Adipocyte (in vitro differentiated cells): ENCODE results near the gene FBXL14.

Experiments
- DNase-seq: peaks from one replicate; pipeline ENCODE4 v3.0.0-alpha.2; 2015; ENCODE audit warnings: low read depth
- H3K27me3 ChIP-seq: replicated peaks from 2 replicates; pipeline ENCODE4 v1.7.0; 2013; ENCODE audit warnings: mild to moderate bottlenecking, low read length, moderate library complexity; ENCODE audit not compliant: control insufficient read depth, insufficient read depth
- H3K36me3 ChIP-seq: 2 replicates; pipeline ENCODE4 v1.7.0; 2013; ENCODE audit warnings: low read length, mild to moderate bottlenecking, moderate library complexity; ENCODE audit not compliant: control insufficient read depth, insufficient read depth, severe bottlenecking
- H3K4me1 ChIP-seq: 2 replicates; pipeline ENCODE4 v1.7.0; 2013; ENCODE audit warnings: mild to moderate bottlenecking, low read length, moderate library complexity; ENCODE audit not compliant: control insufficient read depth, insufficient read depth
- H3K4me3 ChIP-seq: 2 replicates; pipeline ENCODE4 v1.7.0; 2013; ENCODE audit warnings: mild to moderate bottlenecking, low read length, moderate library complexity
- H3K9ac ChIP-seq: 2 replicates; pipeline ENCODE4 v1.7.0; 2013; ENCODE audit warnings: mild to moderate bottlenecking, low read length, moderate library complexity
- H3K9me3 ChIP-seq: 2 replicates; pipeline ENCODE4 v1.7.0; 2013; ENCODE audit warnings: mild to moderate bottlenecking, low read length, moderate library complexity; ENCODE audit not compliant: control insufficient read depth

The FBXL14 gene

GRCh38 chr12:1529862-1530591, 64.4 kb downstream of the FBXL14 start:
- H3K4me1 ChIP-seq = peaks cover 28% of the 10 kb centered on the region
- no peaks in the 10 kb centered on the region for H3K9me3 ChIP-seq
- peak; percentile 72 for DNase-seq
- no peaks in the 10 kb centered on the region for H3K27me3 ChIP-seq
- peak overlapping the region; percentile 74 for H3K9ac ChIP-seq
- H3K4me3 ChIP-seq = peak overlapping the region; percentile 79
- no peaks in the 10 kb centered on the region for H3K36me3 ChIP-seq

DNA sequence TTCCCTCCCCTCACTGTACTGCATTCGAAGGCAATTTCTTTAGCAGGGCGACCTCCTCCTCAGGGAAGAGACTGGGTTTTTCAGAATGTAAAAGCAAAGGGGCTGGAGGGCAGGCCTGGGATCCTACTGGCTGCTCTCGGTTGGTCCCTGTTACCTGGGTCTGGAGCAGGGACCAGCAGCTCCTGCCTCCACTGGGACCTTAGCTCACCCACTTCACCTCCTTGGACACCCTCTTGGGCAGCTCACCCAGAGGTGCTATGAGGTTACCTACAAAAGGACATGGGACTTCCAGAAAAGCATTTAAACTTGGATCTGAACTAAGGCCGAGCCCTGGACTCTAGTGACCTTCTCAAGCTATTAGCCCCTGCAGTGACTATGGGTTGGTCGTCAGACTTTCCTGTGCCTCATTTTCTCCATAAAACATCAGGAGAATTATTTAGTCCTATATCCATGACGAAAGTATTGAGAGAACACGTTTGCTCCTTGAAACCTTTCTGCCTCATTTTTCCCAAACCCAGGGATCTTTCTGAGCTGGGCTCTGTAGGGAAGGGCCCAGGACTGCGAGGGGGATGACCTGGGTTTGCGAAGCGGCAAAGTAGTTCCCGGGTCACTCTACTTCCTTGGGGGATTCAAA, 65.0 kb downstream of the FBXL14 start:
- H3K4me1 ChIP-seq = peaks cover 28% of the 10 kb centered on the region
- H3K4me3 ChIP-seq = peak overlapping the region; percentile 79
- no peaks in the 10 kb centered on the region for H3K9me3 ChIP-seq
- no peaks in the 10 kb centered on the region for H3K36me3 ChIP-seq
- peak overlapping the region; percentile 74 for H3K9ac ChIP-seq
- no peak for DNase-seq
- H3K27me3 ChIP-seq = no peaks in the 10 kb centered on the region

- peaks cover 24% of the 10 kb centered on the region for H3K4me1 ChIP-seq
- H3K36me3 ChIP-seq = no peaks in the 10 kb centered on the region
- no peak overlapping the region for H3K4me3 ChIP-seq
- H3K9ac ChIP-seq = no peak overlapping the region
- no peaks in the 10 kb centered on the region for H3K27me3 ChIP-seq
- no peak for DNase-seq
- no peaks in the 10 kb centered on the region for H3K9me3 ChIP-seq
Observed at GRCh38 chr12:1528791-1529190, 65.6 kb downstream of the FBXL14 start.

DNA sequence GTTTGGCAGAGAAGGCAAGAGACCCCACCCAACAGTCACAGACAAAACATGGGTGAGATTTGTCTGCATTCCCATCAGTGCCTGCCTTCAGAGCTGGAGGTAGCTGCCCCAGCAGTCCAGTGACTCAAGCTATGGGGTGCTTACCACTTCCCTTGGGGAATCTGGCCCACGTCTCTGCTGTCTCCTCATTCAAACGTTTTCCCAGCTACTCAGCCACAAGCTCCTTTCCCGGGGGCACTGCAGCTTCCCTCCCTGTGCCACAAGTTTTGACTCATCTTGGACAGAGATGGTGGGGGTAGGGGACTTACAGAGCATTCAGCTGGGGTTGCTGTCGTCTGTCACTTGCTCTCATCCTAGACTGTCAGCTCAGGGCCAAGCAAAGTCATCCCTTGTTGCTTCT, 66.6 kb downstream of the FBXL14 start:
- no peaks in the 10 kb centered on the region for H3K9me3 ChIP-seq
- no peak overlapping the region for H3K9ac ChIP-seq
- H3K4me1 ChIP-seq = peaks cover 14% of the 10 kb centered on the region
- DNase-seq = peak; percentile 69
- no peaks in the 10 kb centered on the region for H3K36me3 ChIP-seq
- no peak overlapping the region for H3K4me3 ChIP-seq
- no peaks in the 10 kb centered on the region for H3K27me3 ChIP-seq

GRCh38 chr12:1525858-1526257, 68.5 kb downstream of the FBXL14 start:
- Histone ChIP-seq H3K9me3 (no peaks in the 10 kb centered on the region), H3K4me1 (peaks cover 9% of the 10 kb centered on the region), H3K27me3 (no peaks in the 10 kb centered on the region), H3K36me3 (no peaks in the 10 kb centered on the region), H3K4me3 (no peak overlapping the region), H3K9ac (no peak overlapping the region)
- no peak for DNase-seq

DNA sequence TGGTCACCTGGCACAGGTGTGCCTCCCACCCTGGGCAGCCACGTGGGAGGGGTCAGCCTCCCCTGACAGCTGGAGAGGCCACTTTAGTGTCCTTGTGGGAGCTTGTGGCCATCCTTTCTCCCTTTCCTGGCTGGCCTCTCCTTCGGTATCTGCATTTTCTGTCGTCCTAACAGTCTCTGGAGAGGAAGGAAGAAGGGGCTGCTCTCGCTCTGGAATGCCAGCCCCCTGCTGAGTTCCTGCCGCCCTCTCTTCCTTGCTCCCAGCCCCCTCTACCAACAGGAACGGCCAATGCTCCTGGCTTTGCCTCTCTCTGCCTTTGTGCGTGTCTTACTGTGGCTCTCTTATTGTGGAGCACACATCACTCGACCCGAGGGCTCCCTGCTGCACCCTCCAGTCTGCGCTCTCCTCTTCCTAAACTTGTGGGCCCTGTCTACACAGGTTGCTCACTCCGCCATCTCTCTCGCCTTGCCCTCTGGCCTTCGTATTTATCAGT, 70.8 kb downstream of the FBXL14 start:
- Histone ChIP-seq H3K9me3 (no peaks in the 10 kb centered on the region), H3K4me3 (no peak overlapping the region), H3K27me3 (no peaks in the 10 kb centered on the region), H3K4me1 (peaks cover 22% of the 10 kb centered on the region), H3K9ac (no peak overlapping the region), H3K36me3 (no peaks in the 10 kb centered on the region)
- no peak for DNase-seq

DNA sequence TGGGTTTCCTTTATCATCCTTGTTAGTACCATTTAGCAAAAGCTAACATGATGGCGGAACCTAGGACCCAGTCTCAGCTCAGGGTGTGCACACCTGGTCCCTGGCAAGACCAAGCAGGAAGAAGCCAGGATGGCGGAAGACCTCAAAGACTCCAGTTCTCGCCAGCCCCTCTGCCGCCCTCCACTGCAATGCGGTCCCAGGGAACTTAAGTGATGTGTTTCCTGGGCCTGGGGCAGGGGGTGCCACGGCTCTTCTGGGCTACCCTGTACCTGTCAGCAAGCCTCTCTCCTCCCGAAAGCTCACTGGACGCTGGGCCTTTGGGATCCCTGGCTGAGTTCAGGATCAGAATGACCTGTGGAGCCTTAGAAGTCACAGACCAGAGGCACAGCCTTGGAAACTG, 71.3 kb downstream of the FBXL14 start:
- no peak for DNase-seq
- H3K4me3 ChIP-seq = no peak overlapping the region

DNA sequence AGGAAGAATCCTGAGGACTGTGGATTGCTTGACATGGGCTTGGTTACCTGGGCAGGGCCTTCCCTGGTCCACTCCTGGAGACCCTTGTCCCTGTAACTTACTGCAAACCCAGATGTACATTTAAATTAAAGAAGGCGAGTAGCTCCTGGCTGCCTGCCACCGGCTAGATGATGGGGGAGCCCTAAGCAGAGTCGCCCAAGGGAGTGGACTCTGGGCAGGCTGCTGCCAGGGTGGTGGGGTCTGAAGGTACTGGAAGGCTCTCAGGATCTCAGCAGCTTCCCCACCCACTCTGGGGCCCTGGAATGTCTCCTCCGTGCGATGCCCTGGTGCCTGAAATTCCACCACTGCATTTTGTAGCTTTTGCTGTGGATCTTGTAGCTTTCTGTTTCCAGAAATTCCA, 74.7 kb downstream of the FBXL14 start:
- Histone ChIP-seq H3K4me1 (peaks cover 21% of the 10 kb centered on the region), H3K4me3 (no peak overlapping the region), H3K27me3 (no peaks in the 10 kb centered on the region), H3K36me3 (no peaks in the 10 kb centered on the region), H3K9me3 (peaks cover 3% of the 10 kb centered on the region), H3K9ac (no peak overlapping the region)
- peak; percentile 47 for DNase-seq

More for the DNA sequence above, 71.3 kb downstream of the FBXL14 start:
- Histone ChIP-seq H3K9me3 (no peaks in the 10 kb centered on the region), H3K36me3 (no peaks in the 10 kb centered on the region), H3K27me3 (no peaks in the 10 kb centered on the region), H3K9ac (no peak overlapping the region), H3K4me1 (peaks cover 24% of the 10 kb centered on the region)

- DNase-seq = peak; percentile 72
Observed at GRCh38 chr12:1518591-1519516, 75.5 kb downstream of the FBXL14 start.

DNA sequence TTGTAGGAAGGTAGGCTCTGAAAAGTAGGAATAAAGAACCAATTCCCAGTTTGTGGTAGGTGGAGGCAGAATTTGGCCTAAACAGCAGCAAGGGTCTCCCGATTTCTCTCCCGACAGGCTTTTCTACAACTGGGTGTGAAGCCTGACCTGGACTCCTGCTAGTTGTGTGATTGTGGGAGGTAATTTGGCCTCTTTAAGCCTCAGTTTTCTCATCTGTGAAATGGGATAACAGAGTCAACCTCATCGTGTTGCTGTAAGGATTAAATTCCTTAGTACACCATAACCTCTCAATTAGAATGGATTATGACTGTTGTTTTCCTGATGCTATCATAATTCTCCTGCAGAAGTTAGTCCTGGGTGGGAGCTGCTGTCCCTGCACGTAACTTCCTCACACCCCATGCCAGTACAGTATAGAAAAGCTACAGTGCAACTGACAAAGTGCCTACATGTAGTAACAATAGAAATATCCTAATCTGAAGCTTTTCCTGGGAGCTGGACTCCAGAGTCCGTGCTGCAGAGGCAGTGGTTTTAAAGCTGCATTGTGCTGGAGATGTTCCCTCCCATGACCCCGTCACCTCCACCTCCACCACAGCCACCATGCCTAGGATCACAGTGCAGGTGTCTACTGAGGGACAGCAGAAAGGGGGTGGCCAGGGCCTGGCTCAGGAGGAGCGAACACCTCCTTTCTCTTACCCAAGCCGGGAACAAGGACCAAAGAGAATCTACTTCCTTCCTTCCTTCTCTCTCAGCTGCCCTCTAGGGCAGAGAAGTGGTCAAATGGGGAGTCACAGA, 76.5 kb downstream of the FBXL14 start:
- no peaks in the 10 kb centered on the region for H3K36me3 ChIP-seq
- H3K9me3 ChIP-seq = peaks cover 3% of the 10 kb centered on the region
- no peak for DNase-seq
- no peak overlapping the region for H3K4me3 ChIP-seq
- H3K4me1 ChIP-seq = peaks cover 21% of the 10 kb centered on the region
- no peaks in the 10 kb centered on the region for H3K27me3 ChIP-seq
- H3K9ac ChIP-seq = no peak overlapping the region

More at GRCh38 chr12:1518591-1519516, 75.5 kb downstream of the FBXL14 start:
- no peaks in the 10 kb centered on the region for H3K36me3 ChIP-seq
- H3K9me3 ChIP-seq = peaks cover 3% of the 10 kb centered on the region
- no peak overlapping the region for H3K9ac ChIP-seq
- no peak overlapping the region for H3K4me3 ChIP-seq
- H3K27me3 ChIP-seq = no peaks in the 10 kb centered on the region
- H3K4me1 ChIP-seq = peaks cover 21% of the 10 kb centered on the region
